GM21619 (cell line): ENCODE measurements around the gene NNAT.
"Not testable (repeated sequence)": the region's sequence is repeated elsewhere in the genome, so short reads cannot be mapped to it uniquely, and the experiment has no call there.

Experiments used
- ATAC-seq: cut with Tn5 transposase; IDR thresholded peaks from one replicate; pipeline ENCODE4 v1.9.1; 2021; ENCODE audit not compliant: unreplicated experiment

NNAT gene, protein sequence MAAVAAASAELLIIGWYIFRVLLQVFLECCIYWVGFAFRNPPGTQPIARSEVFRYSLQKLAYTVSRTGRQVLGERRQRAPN

DNA sequence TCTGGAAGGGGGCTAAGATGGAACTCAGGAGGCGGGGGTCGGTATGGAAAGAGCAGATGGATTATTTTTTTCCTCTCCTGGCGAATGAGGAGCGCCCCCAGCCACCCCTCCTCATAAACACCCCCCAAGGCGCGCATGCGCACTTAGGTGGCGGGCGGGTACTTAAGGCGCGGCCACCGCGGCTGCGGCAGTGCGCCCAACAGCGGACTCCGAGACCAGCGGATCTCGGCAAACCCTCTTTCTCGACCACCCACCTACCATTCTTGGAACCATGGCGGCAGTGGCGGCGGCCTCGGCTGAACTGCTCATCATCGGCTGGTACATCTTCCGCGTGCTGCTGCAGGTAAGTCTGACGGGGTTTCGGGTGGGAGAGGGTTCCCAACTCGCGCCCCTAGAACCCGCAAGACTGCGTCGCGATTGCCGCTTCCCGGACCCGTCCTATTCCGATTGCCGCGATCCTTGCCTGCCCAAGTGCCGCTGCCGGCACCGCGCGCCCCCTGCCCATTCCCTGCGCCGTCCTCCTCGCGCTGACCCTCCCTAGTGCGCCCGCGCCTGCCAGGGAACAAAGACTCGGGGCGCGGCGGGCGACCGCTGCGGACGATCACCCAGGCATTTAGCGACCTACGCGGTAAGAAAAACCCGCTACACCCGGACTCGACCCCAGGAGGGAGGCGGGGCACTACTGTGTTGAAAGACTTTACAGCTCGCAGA is at the start of gene NNAT:
NNAT (plus strand) TSS at position 190 of the 711 bp plus-strand sequence; CDS start at position 272, 82 bp downstream.
- no peak for ATAC-seq

DNA sequence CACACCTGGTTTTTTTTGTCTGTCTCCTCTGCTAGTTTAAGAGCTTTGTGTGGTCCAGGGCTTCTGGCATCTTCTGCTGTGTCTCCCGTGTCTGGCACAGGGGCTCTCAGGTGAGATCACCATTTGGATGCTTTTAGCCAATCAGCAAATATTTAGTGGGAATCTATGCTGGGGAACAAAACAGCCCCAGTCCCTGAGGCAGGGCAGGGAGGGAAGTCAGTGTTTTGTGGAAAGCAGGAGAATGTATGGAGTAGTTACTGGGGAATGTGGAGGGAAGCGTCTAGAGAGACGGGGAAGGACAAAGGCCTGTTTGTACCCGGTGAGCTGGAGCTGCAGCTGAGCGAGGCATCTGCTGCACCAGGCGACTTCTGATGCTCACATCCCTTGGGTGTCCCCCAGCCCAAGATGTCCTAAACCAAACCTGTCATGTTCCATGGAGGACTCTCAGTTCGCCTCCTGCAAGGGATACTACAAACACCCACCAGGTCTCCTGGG is 49.3 kb upstream of the NNAT start:
- ATAC-seq, result no peak

DNA sequence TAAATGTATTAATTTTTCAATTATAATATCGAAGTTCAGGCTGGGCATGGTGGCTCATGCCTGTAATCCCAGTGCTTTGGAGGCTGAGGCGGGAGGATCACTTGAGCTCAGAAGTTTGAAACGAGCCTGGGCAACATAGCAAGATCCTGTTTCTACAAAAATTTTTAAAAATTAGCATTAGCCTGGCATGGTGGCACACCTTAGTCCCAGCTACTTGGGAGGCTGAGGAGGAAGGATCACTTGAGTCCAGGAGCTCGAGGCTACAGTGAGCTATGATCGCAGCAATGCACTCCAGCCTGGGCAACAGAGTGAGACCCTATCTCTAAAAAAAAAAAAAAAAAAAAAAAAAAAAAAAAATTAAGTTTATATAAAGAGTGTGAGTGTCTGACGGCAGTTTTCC is 48.6 kb upstream of the NNAT start:
- not testable (repeated sequence) for ATAC-seq

DNA sequence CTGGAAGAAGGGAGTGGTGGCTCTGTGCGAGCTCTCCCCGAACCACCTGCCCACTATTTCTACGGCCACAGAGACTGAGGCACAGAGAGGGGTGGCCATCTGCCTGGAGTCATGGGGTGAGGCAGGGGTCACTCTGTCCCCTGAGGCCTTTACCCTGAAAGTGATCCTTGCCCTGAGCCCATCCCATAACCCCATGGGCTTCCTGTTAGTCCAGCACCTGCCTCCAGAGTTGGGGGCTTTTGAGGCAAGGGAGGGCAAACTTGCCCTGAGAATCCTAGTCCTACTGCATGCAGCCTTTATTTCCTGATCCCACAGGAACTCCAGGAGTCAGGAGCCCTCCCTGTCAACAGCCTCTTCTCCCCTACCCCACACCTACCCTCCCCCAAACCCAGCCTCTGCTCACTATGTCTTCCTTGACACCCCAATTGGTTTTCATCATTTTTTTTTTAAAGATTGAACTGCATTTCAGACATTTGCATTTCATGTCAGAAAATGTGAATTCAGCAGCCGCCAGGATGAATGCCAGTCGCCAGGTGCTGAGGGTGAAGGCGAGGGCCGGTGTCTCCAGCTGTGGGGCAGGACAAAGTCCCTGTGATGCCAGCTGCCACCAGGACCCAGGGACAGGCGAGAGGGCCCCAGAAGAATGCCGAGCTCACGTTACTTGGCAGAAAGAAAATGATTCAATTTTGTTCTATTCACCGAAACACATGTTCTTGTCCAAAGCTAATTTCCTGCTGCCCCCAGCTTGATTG is 47.6 kb upstream of the NNAT start:
- ATAC-seq, result no peak

DNA sequence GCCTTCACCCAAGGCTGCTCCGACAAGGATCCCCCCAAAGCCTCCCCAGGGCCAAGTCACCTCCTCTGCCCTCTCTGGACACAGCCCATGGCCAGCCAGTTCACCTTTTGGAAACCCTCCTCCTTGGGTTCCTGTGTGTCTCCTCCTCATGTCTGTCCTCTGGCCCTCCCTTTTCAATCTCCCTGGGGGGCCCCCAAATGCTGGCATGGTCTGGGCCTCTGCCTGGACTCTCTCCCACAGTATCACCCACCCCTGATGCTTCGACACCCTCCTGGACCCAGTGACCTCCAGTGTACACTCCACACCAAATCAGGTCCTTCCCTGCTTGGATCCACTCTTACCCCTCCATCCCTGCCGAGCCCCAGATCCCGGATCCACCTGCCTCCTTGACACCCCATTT is 46.7 kb upstream of the NNAT start:
- no peak for ATAC-seq

DNA sequence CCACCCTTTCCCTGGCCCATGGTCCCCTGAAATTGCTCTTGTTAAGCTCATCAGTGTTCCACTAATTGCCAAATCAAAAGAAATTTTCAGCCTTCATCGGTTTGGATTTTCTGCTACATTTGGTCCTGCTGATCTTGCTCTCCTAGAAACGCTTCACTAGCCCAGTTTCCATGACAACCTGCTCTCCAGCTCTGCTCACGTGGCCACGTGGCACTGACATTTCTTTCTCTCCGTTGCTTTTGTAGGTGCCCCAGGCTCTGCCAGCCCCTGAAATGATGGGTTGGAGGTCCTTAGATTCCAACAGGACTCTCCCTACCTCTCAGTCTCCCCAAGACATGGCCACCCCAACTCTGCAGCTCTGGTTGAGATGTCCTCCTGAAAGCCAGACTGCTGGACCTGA is 45.8 kb upstream of the NNAT start:
- no peak for ATAC-seq

DNA sequence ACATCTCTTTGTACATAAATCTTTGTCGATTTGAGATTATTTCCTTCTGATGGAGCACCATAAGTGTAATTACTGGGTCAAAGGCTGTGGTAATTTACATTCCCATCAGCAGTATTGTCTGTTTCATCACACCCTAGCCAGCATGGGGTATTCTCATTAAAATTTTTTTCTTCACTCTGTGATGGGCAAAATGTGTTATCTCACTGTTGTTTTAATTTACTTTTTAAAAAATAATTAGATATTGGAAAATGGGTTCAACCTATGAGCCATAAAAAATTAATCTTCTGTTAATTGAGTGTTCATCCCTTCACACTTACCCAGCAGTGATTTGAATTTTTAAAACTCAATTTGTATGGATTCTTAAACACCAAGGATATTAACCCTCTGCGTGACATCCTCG is 44.0 kb upstream of the NNAT start:
- ATAC-seq, result no peak

DNA sequence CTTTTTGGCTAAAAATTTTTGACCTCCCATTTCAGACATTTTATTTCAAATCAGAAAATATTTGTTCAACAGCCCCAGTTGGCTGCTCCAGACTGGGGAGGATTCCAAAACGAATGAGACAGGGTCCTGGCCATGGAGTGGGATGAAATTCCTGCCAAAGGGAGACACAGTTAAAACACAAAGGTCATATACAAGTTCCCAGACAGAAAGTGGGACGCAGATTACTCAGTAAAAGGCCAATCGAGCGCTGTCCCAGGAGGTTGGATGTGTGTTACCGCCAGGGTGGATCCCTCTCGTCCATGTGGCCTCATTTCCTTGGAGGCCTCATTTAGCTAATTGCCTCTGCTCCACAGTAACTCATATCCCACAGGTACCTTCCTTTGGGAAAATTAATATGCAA is 41.8 kb upstream of the NNAT start:
- ATAC-seq, result no peak

DNA sequence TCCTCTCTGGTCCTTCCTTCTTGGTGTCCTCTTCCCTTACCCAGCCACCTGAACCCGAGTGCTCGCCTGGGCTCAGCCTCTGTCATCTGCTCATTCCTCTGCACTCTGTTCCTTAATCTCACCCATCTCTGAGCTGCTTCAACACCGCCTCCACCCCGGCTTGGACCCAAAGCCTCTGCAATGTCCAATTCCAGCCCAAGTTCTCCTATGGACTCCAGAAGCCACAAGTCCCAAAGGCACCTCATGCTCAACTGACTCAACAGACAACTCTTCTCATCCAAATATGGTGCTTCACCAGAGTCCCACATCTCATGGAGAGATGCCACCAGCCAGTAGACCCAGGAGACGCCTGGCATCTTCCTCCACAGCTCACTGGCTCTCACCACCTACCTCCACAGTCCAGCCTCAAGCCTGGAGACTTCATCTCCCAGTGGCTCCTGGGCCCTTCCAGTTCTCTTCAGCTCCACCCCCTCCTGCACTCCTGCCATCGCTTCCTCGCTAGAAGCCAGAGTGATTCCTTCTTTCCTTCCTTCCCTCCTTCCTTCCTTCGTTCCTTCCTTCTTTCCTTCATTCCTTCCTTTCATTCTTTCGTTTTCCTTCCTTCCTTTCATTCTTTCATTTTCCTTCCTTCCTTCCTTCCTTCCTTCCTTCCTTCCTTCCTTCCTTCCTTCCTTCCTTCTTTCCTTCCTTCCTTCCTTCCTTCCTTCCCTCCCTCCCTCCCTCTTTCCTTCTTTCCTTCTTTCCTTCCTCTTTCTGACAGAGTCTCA is 40.9 kb upstream of the NNAT start:
- ATAC-seq, result no peak

DNA sequence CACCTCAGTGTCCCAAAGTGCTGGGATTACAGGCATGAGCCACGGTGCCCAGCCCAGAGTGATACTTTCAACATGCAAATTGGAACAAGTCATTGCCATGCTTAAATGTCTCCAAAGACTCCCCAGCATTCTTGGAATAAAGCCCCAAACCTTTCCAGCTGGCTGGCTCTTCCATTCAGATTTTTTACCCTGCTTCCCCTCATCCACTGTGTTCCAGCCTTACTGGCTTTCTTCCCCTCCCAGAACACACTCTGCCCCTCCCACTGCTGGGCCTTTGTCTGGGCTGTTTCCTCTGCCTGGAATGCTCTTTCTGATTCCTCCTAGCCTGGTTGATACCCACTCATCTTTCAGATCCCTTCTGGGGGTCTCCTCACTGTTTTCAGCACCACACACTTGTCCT is 40.1 kb upstream of the NNAT start:
- ATAC-seq, result no peak

DNA sequence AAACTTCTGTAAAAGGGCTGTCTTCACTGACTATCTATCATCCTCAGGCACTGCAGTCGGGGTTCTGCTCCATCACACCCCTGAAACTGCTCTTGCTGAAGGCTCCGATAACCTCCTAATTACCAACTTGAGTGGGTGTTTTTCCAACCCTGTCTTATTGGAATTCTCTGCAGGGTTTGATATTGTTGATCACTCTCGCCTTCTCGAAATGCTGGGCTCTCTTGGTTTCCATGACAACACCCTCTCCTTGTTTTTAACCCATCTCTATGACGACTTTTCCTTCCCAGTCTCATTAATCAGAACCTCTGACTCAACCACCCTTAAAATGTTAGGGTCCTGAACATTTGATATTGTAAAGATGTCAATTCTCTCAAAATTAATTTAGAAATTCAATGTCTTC is 39.4 kb upstream of the NNAT start:
- no peak for ATAC-seq

DNA sequence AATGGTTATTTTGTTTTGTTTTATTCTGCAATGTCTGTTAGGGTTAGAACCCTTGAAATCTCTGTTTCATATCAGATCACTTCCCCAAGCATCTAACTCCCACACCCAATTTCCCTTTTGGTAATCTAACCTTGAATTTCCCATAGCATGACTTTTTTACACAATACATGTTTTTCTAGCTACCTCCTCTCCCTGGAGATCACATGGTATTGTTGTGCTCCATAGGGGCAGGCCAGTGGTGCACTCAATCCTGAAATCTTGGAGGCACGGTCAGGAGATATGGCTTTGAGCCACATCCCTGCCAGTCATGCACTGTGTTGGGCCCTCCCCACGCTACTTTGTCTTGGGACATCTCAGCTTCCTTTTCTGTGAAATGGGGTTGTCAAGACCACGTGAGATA is 36.7 kb upstream of the NNAT start:
- ATAC-seq, result no peak

DNA sequence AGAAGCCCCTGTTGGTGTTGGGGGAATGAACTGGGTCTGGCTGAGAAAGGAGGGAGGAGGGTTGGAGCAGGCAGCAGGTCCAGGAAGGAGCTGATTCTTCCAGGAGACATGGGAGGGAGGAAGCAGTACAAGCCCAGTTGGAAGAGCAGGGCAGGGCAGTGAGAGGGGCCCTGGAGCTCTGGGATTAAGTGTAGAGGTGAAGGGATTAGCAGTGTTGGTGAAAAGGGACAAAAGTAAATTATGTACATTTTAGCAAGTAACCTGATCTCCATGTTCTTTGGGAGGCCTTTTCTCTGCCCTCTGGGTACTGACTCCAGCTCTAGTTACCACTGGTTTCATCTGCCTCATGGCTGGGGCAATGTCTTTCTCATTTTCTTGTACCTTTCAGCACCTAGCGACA is 34.8 kb upstream of the NNAT start:
- not testable (repeated sequence) for ATAC-seq

DNA sequence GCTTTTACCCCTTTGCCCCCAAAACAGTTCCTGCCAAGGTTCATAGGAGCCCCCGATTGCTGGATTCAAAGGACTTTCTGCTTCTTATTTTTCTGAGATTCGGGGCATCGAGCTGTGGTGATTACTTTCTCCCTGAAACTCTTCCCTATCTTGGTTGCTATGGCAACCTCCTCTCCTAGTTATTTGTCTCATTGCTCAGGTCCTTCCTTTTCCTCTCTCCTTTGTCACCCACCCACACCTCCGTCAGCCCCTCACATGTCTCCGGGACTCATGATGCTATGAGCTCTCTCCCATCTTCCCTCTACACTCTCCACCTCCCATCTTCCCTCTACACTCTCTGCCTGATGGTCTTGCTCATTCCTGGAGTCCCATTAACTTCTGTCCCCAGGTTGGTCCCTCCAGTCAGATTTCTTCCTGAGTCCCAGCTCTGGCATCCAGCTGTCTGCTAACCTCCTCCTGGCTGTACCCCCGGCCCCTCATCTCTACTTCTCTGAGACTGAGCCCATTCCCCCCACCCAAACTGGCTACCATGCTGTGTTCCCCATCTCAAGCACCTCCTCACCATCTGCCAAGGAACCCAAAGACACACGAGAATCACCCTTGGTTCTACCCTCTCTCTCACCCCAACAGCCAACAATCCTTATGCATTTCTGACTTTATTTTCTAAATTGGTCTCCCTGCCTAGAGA is 30.2 kb upstream of the NNAT start:
- ATAC-seq, result no peak

DNA sequence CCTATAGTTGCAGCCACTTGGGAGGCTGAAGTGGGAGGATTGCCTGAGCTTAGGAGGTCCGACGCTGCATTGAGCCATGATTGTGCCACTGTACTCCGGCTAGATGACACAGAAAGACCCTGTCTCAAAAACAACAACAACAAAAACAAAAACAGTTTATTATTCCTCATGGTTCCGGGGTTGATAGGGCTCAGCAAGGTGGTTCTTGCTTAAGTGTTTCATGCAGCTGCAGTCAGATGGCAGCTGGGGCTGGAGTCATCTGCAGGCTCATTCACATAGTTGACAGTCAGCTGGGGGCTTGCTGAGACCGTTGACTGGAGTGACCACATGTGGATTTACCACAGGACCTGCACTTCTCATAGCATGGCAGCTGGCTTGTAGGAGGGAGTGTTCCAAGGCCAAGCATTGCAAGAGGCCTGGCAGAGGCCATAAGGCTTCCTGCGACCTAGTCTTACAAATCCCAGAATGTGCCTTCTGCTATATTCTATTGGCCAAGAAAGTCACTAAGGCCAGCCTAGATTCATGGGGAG is 28.9 kb upstream of the NNAT start:
- ATAC-seq, result no peak

DNA sequence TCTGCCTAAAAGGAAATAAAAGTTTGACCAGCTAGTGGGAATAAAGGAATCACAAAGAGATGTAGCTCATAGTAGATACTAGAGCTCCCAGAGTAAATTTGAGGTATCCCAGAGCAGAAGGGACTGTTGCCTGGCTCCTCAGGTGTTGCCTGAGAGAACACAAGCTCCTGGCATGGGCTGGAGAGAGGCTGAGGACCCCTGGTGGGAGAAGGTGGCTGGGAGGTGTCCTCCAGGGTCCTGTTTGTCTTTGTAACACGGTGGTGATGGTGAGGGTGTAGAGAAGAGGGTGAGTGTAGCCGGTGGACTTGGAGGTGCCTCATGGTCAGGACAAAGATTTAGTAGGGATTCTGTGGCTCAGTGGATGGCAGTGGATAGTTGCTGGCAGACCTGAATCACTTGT is 28.1 kb upstream of the NNAT start:
- no peak for ATAC-seq

DNA sequence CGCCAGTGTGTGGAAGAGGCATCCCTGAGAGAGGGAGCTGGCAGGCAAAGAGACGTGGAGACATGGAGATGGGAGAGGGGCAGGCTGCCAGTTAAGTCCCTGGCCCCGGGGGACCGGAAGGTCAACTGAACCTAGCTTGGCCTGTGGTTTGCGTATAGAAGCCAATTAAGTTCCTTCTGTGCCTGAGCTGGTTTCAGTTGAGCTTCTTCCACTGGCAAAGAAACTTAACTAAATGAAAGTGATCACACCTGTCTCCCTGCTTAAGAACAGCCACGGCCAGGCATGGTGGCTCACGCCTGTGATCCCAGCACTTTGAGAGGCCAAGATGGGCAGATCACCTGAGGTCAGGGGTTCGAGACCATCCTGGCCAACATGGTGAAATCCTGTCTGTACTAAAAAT is 26.7 kb upstream of the NNAT start:
- no peak for ATAC-seq

DNA sequence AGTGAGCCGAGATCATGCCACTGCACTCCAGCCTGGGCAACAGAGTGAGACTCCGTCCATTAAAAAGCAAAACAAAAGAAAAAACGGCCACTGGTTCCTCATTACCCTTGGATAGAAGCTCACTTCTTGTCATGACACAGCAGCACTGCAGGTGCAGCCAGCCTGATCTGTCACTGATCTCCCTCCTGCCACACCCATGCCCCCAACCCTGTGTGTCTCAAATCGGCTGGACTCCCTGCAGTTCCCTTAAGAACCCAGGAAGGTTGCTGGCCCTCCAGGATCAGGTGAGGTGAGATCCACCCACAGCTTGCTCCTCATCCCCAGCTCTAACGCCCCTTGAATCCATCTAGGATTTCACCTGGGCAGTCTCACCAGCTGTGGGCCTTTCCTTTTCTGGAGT is 26.3 kb upstream of the NNAT start:
- ATAC-seq, result no peak

DNA sequence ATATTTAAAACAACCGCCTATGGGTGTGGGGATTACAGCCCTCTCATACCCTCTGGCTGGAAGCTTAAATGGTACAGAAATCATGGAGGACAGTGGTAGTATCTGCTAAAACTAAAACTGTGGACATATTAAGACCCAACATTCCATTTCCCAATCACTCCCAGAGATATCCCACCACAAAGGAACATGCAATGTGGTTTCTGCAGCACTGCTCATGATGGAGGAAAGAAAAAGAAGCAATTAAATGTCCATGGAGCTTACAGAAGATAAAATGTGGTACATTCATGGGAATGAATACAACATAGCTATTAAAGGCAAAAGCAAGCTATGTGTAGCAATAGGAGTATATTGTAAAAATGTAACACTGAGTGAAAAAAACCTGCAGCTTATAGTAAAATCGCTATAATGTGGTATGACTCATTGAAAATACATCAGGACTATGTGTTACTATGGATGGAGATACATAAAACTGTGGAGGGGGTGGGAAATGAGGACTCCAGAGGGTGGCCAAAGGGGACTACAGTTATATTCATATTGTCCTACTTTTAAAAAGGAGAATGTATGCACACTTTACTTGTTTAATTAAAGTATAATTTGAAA is 22.9 kb upstream of the NNAT start:
- no peak for ATAC-seq

DNA sequence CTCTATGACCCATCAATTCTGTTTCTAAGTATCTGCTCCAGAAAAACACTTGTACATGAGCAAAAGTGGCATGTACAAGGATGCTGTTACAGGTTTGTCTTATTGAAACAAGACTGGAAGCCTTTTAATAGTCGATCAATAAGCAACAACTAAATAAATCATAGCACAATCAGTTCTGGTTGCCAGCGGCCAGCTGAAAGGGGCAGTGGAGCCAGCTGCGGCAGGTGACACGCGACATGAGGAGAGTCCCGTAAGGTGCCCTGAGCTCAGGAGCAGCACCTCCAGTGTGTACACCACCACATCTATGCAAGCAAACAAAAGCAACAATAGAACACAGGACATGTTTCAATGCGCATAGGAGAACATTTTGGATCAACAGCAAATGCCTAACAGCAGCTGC is 20.7 kb upstream of the NNAT start:
- no peak for ATAC-seq
